HG02981 (cell line): ENCODE data around the gene DDB1.

ENCODE experiments used
- ATAC-seq: cut with Tn5 transposase; IDR thresholded peaks from one replicate; pipeline ENCODE4 v1.9.1; 2021; ENCODE audit warnings: mild to moderate bottlenecking, moderate library complexity; ENCODE audit not compliant: unreplicated experiment

The DDB1 gene

DNA sequence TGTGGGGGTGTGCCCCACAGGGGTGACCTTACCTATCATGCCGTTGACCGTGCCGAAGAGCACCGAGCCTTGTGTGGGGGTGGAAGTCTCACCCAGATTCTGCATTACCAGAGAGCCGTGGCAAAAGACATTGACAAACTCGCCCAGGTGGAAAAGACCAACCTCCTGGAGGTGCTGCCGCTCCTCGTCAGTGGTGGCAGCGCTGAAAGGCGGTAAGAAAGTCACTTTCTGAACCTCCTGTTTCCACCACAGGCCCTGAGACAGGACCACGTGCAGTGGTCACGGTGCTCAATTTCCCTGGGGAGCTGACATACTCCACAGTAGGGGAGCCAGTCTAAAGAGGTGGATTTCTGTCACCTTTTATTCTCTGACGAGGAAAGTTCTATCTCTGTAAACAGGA, 30.4 kb downstream of the DDB1 start:
- no peak for ATAC-seq

DNA sequence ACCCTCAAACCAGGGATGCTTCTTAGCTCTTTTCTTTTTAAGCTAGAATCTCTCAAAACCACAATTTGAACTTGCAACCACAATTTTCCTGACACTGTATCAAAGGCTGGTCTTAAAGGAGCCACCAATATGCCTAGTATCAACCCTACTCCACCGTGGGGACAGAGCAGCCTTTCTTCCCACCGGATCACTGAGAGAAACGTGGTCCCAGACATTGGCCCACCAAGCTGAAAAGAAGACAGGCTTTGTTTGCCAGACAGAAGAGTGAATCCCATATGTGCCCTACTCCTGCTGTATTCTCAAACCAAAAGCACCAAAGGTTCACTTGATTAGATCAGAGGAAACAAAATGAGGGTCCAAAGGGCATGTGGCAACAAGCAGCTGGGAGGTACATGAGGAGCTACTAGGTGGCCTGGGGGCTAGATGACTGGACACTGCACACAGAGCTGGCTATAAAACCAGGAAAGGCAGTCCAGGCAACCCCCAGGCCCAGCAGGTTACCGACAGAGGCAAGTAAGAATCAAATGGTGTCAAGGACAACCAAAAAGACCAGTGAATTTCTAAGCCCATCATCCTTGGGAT, 34.2 kb downstream of the DDB1 start:
- no peak for ATAC-seq

- no peak for ATAC-seq
Observed at GRCh38 chr11:61297746-61298145, 35.2 kb downstream of the DDB1 start.

- no peak for ATAC-seq
Observed at GRCh38 chr11:61297341-61297740, 35.6 kb downstream of the DDB1 start.

GRCh38 chr11:61295596-61295926, 37.3 kb downstream of the DDB1 start:
- no peak for ATAC-seq

DNA sequence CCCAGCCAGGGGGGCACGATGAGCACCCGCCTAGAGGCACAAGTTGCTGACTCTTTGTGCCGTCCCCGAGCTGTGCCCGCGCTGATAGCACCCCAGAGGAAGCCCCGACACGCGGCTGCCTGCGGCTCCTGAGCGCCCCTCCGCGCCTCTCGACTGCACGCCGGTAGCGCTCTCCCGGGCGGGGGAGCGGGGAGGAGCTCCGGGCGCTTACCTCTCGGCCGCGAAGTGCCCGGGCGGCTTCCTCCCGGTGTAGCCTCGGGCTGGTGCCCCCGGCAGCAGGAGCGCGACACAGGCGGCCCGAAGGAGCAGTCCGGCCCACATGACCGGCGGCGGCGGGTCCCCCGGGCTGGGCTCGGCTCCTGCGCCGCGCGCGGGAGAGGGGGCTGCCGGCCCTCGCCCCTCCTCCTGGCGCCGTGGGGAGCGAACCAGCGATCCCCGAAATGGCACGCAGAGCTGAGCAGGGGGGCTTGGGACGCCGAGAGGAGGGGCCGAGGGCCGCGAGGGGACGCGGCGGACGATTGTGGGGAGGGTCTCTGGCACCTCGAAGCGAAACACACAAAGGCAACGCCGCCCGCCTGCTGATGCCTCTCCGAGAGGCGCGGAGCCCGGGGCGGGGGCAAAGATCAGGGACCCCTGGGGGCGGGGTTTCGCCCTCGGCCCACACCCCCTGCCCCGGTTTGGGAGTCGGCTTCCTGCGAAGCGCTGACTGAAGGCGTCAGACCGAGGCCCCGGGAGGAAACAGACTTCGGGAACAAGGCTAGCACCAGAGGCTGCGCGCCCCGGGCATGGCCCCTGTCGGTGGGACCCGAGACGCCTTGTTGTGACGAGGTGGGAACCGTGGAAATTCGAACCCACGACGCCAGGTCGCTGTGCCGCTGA, 37.9 kb downstream of the DDB1 start, which contains the start of gene VWCE:
TSS of gene VWCE (minus strand) at position 600 of the 879 bp plus-strand sequence. CDS start at position 321, 279 bp downstream.
- ATAC-seq = peak; percentile 64

DNA sequence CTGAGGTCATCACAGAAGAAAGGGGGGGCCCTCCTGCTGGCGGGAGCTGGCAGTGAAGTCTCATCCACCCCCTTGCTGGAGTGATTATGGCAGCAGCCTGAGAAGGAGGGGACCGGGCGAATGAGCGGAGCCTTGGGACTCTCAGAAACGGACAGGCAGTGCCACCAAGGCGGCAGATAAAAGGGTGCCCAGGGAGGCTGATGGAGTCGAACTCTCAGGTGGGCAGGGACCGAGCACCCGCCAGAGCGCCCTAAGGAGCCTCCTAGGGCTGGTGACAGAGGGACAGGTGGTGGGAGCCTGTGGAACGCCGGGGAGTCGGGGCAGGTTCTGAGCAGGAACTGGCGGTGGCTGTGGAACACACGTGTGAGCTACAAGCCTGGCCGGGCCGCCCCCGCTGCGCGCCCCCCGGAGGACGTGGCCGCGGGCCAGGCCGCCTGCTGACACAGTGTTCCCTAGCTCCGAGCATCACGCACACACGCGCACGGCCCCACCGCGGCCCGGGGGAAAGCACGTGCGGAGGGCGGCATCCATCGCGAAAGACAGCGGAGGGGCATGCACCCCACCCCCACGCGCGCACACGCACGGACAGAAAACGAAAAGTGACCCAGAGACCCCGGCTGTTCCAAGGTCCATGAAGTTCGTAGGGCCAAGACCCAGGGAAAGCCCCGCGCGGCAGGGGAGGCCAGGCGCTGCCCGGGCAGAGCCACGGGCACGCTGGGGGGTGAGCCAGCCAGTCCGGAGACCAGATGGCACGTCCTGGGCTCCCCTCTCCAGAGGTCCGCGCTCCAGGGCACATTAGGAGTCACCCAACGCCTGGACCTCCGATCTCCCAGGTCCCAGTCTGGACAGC, 38.8 kb downstream of the DDB1 start:
- ATAC-seq = peak; percentile 26

- ATAC-seq = no peak
Observed at GRCh38 chr11:61292356-61292755, 40.5 kb downstream of the DDB1 start.

DNA sequence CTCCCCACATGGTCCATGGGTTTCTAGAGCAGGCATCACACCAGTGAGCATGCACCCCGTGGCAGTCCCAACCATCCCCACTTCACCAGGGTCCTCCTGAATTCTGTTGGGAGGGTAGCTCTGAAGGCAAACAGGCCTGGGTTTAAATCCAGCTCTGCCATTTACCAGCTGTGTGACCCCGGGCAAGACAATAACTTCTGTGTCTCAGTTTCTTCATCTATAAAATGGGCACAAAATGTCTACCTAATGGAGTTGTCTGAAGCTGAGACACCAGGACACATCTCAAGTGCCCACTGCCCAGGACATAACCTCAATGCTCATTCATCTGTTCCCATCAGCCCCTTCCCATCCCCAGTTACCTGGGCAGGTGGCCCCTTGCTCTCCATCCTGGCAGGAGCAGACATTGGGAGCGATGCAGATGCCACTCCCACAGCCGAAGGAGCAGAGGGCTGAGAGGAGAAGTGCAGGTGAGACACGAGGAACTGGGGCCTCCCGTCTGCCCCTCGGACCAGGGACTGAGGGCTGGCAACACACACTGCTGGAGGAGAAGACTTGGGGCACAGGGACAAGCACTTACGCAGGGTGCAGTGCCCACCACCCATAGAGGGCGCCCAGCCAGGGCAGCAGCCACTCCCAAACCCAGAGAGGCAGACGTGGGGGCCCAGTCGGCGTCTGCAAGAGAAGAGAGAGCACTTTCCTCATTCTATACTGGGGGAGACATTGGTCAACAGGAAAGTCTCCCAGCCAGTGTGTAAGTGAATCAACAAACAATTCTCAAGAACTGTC, 41.8 kb downstream of the DDB1 start:
- ATAC-seq = no peak

DNA sequence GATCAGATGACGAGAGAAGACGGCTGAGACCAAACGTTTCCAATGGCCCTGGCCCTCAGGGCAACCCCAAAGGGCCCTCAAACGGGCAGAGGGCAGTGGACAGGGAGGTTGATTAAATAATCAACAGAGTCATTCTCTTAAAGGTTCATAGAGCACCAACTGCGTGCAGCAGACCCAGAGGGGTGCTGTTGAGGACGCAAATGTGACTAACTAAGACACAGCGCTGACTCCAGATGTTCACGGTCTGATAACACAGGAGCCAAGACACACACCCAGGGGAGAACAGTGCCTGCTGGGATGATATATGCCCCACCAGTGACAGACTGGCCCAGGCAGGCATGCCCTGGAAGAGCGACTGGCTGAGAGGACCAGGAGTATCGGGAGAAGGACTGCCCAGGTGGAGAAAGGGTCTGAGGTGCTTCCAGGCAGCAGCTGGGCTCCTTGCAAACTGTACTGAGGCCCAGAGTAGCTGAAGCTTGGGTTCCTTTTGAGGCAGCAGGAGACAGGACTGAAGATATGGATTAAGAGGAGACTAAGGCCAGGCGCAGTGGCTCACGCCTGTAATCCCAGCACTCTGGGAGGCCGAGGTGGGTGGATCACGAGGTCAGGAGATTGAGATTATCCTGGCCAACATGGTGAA, 45.4 kb downstream of the DDB1 start:
- no peak for ATAC-seq

- ATAC-seq = no peak
Observed at GRCh38 chr11:61283613-61284012, 49.3 kb downstream of the DDB1 start.

- no peak for ATAC-seq
Observed at GRCh38 chr11:61281581-61282250, 51.2 kb downstream of the DDB1 start.

DNA sequence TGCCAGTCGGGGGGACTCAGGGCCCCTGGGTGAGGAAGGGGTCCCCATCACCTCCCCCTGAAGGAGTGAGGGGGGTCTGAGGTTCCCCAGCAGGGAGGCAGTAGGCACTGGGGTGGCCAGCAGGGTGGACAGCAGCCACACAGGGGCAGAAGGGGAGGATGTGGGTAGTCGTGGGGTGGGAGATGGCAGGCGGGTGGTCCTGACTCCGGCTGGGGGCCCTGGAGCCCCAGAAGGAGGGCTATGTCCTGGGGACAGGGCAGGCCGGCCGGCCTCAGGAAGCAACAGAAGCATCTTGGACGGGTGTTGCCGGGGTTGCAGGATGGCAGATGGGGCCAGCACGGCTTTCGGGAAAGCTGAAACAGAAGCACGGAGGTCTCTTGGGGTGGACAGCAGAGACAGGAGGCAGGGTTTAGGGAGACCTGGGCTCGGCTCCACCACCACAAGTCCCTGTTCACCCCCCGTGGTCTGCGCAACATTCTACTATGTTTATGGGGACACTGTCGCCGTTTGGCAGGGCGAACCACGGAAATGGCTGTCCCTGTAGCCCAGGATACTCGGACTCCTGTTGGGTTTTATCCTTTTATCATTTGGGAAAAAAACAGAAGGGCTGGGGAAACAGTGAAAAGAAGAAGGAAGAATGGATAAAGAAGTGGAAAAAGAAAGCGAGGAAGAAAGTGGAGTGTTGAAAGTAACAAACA, 51.9 kb downstream of the DDB1 start:
- ATAC-seq = no peak

- no peak for ATAC-seq
Observed at GRCh38 chr11:61279934-61280659, 52.8 kb downstream of the DDB1 start.

DNA sequence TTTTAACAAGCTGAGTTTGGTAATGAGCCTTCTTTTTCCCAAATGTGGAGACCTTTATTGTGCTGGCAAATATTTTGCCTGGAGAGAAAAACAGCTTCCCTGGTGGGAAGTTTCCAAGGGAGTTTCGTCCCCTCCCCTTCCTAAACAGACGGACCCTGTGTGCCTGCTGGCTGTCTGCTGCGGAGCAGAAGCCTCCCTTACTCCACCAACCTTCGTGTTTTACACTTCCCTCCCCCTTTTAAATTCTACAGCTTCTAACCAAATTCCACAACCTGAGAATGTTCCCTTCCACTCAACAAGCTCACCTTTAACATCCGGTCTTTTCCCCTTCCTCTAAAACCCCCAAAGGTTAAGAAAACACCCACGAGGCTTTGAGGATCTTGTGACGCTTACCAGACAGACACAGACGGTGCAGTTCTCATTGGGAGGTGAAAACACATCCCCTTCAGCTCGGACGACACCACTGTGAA, 54.9 kb downstream of the DDB1 start:
- ATAC-seq = no peak

DNA sequence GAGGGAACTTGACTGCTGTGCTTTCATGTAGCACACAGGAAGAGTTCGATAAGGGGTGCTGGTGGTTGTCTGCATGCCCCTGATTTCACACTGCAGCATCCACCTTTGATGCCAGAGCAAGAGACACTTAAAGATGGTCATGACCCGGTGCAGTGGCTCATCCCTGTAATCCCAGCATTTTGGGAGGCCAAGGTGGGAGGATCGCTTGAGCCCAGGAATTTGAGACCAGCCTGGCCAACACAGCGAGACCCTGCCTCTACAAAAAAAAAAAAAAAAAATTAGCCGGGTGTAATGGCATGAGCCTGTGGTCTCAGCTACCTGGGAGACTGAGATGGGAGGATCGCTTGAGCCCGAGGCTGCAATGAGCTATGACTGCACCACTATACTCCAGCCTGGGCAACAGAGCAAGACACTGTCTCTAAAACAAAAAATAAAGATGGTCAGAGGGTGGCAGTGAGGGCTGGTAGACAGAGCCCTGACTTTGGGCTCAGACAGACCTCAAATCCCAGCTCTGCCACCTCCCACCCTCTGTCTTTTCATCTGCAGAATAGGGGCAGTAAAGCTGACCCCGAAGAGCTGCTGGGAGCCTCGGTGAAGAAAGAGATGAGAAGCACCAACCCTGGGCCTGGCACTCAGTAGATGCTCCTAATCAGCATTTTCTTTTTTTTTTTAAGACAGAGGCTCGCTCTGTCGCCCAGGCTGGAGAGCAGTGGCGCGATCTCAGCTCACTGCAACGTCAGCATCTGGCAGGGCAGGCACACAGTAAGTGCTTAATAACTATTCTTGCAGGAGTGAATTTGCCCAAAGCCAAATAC, 55.5 kb downstream of the DDB1 start:
- ATAC-seq = no peak

- no peak for ATAC-seq
Observed at GRCh38 chr11:61275191-61275590, 57.7 kb downstream of the DDB1 start.

- no peak for ATAC-seq
Observed at GRCh38 chr11:61274084-61274483, 58.8 kb downstream of the DDB1 start.
